Glutamatergic neuron (in vitro differentiated cells): Measurements from ENCODE around the gene COPS7A. TPM values are rescaled to one million over a fixed set of nuclear protein-coding genes. Genes with fewer than 3 reads are reported as not detected.
"Not testable (repeated sequence)": the region's sequence is repeated elsewhere in the genome, so short reads cannot be mapped to it uniquely, and the experiment has no call there.

Experiments used
- DNase-seq: peaks from one replicate; pipeline ENCODE4 v3.0.0; 2022
- H3K27ac Mint-ChIP-seq: one replicate; pipeline ENCODE4 v1.8.0; 2020; ENCODE audit warnings: mild to moderate bottlenecking, mixed read lengths, inconsistent platforms; ENCODE audit not compliant: unreplicated experiment
- H3K27me3 Mint-ChIP-seq: one replicate; pipeline ENCODE4 v1.8.0; 2020; ENCODE audit warnings: mild to moderate bottlenecking, moderate library complexity, mixed read lengths, inconsistent platforms; ENCODE audit not compliant: unreplicated experiment
- H3K36me3 Mint-ChIP-seq: one replicate; pipeline ENCODE4 v1.8.0; 2020; ENCODE audit warnings: mild to moderate bottlenecking, mixed read lengths, inconsistent platforms; ENCODE audit not compliant: unreplicated experiment
- H3K4me1 Mint-ChIP-seq: one replicate; pipeline ENCODE4 v1.8.0; 2020; ENCODE audit warnings: mild to moderate bottlenecking, low read depth, mixed read lengths, inconsistent platforms; ENCODE audit not compliant: unreplicated experiment
- H3K4me3 Mint-ChIP-seq: one replicate; pipeline ENCODE4 v1.8.0; 2020; ENCODE audit warnings: mild to moderate bottlenecking, mixed read lengths, inconsistent platforms; ENCODE audit not compliant: unreplicated experiment
- H3K9me3 Mint-ChIP-seq: one replicate; pipeline ENCODE4 v1.8.0; 2020; ENCODE audit warnings: mild to moderate bottlenecking, moderate library complexity, mixed read lengths, inconsistent platforms; ENCODE audit not compliant: unreplicated experiment
- CTCF ChIP-seq: fragments of 200-600 bp; sonication (generic); IDR thresholded peaks from one replicate; pipeline ENCODE4 v1.5.0; 2021; ENCODE audit not compliant: partially characterized antibody, unreplicated experiment
- total RNA-seq: library from RNA; stranded (reverse); fragmentation: NEBNext Ultra II Directional; extraction: Animal tissue kit (Norgen Biotek cat#: 25700); gene quantifications from one replicate; pipeline ENCODE4 v1.2.1, GENCODE V29; 2021; ENCODE audit not compliant: unreplicated experiment

Gene COPS7A
- total RNA-seq, 1 donor from 2014 or later = 25.9 TPM

DNA sequence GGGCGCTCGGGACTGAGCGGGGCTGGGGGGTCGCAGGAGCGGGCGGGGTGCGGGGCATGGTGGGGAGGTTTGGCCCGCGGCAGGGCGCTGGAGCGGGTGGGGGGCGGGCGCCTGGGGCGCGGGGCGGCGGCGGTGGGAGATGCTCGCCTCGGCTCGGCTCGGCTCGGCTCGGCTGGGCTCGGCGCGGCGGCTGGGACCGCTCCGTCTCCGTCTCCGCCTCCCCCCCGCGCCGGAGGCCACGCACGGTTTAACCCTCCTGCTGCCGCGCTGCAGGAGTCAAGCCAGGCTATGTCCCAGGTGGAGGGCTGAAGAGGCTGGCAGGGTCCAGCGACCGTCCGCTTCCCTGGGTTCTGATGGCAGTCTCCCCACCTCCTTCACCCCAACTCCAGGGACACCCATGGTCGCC, 23.2 kb upstream of the COPS7A start, which contains the start of gene PIANP:
TSS of gene PIANP (minus strand) at position 170 of the 406 bp plus-strand sequence. CDS start 2,754 bp downstream, outside the sequence.
- Mint-ChIP-seq H3K4me1 (peaks cover 25% of the 10 kb centered on the region), H3K27ac (peak within 1 kb of the TSS; percentile 98), H3K27me3 (peaks cover 38% of the 10 kb centered on the region), H3K9me3 (peaks cover 41% of the 10 kb centered on the region), H3K4me3 (peak within 1 kb of the TSS; percentile 98), H3K36me3 (peaks cover 8% of the 10 kb centered on the region)
- DNase-seq = peak; percentile 89
- TF ChIP-seq CTCF = no peak

- Mint-ChIP-seq H3K27me3 (peaks cover 38% of the 10 kb centered on the region), H3K4me1 (peaks cover 24% of the 10 kb centered on the region), H3K27ac (peak overlapping the region; percentile 88), H3K4me3 (peak overlapping the region; percentile 83), H3K9me3 (peaks cover 40% of the 10 kb centered on the region), H3K36me3 (peaks cover 8% of the 10 kb centered on the region)
- TF ChIP-seq CTCF = no peak
- no peak for DNase-seq
Measured at GRCh38 chr12:6701078-6701768, 22.6 kb upstream of the COPS7A start.

GRCh38 chr12:6703631-6704030, 20.2 kb upstream of the COPS7A start:
- peaks cover 31% of the 10 kb centered on the region for H3K9me3 Mint-ChIP-seq
- peaks cover 33% of the 10 kb centered on the region for H3K27me3 Mint-ChIP-seq
- H3K4me3 Mint-ChIP-seq = peak overlapping the region; percentile 60
- peaks cover 15% of the 10 kb centered on the region for H3K4me1 Mint-ChIP-seq
- peaks cover 8% of the 10 kb centered on the region for H3K36me3 Mint-ChIP-seq
- no peak for TF ChIP-seq CTCF
- peak; percentile 69 for DNase-seq
- H3K27ac Mint-ChIP-seq = peak overlapping the region; percentile 89

GRCh38 chr12:6708351-6708750, 15.5 kb upstream of the COPS7A start:
- peaks cover 11% of the 10 kb centered on the region for H3K27me3 Mint-ChIP-seq
- not testable (repeated sequence) for H3K9me3 Mint-ChIP-seq, H3K27ac Mint-ChIP-seq, DNase-seq, H3K4me3 Mint-ChIP-seq, H3K4me1 Mint-ChIP-seq, H3K36me3 Mint-ChIP-seq

- no peak for DNase-seq
- TF ChIP-seq CTCF = no peak
- H3K9me3 Mint-ChIP-seq = peaks cover 3% of the 10 kb centered on the region
- H3K36me3 Mint-ChIP-seq = no peaks in the 10 kb centered on the region
- H3K27me3 Mint-ChIP-seq = peaks cover 11% of the 10 kb centered on the region
- H3K27ac Mint-ChIP-seq = no peak overlapping the region
- H3K4me3 Mint-ChIP-seq = no peak overlapping the region
- H3K4me1 Mint-ChIP-seq = peaks cover 1% of the 10 kb centered on the region
Measured at GRCh38 chr12:6708960-6709394, 14.9 kb upstream of the COPS7A start.

DNA sequence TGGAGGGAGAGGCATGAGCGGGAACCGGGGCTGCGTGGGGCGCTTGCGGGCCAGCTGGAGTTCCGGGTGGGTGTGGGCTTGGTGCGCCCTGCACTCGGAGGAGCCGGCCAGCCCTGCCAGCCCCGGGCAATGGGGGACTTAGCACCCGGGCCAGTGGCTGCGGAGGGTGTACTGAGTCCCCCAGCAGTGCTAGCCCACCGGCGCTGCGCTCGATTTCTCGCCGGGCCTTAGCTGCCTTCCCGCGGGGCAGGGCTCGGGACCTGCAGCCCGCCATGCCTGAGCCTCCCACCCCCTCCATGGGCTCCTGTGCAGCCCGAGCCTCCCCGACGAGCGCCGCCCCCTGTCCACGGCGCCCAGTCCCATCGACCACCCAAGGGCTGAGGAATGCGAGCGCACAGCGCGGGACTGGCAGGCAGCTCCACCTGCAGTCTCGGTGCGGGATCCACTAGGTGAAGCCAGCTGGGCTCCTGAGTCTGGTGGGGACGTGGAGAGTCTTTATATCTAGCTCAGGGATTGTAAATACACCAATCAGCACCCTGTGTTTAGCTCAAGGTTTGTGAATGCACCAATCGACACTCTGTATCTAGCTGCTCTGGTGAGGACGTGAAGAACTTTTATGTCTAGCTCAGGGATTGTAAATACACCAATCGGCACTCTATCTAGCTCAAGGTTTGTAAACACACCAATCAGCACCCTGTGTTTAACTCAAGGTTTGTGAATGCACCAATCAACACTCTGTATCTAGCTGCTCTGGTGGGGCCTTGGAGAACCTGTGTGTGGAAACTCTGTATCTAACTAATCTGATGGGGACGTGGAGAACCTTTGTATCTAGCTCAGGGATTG, 7.6 kb upstream of the COPS7A start:
- not testable (repeated sequence) for DNase-seq, H3K4me3 Mint-ChIP-seq, H3K36me3 Mint-ChIP-seq, H3K27me3 Mint-ChIP-seq, H3K27ac Mint-ChIP-seq, H3K9me3 Mint-ChIP-seq, H3K4me1 Mint-ChIP-seq
